ENCODE results near the gene NUB1. TPM values are rescaled to one million over a fixed set of nuclear protein-coding genes. Genes with fewer than 3 reads are reported as not detected.

The NUB1 gene
- total RNA-seq, 2 experiments from 2014 or later, result 51.2 to 51.6 TPM

Other genes starting within 250 kb of the NUB1 start
- gene GBX1, start 174.1 kb upstream of the NUB1 start, total RNA-seq, result not detected
- gene ASB10, start 154.6 kb upstream of the NUB1 start, total RNA-seq, result not detected
- not detected for gene H2BK1, start 131.3 kb upstream of the NUB1 start, total RNA-seq
- gene ABCF2, start 114.6 kb upstream of the NUB1 start, total RNA-seq, result 10 to 100 TPM; 85.2 to 87.5 TPM
- gene CHPF2, start 109.3 kb upstream of the NUB1 start, total RNA-seq, result 10 to 100 TPM; 24.5 to 25.1 TPM
- gene SMARCD3, start 93.1 kb upstream of the NUB1 start, total RNA-seq, result 1 to 10 TPM; 4.1 to 4.3 TPM
- not detected for gene WDR86, start 68.2 kb downstream of the NUB1 start, total RNA-seq
- gene CRYGN, start 98.3 kb downstream of the NUB1 start, total RNA-seq, result under 1 TPM; 0.12 to 0.74 TPM
- 10 to 100 TPM; 42.0 to 46.8 TPM for gene RHEB, start 178.1 kb downstream of the NUB1 start, total RNA-seq